GM12878 (cell line): ENCODE measurements around the gene GPLD1. TPM values are rescaled to one million over a fixed set of nuclear protein-coding genes. Genes with fewer than 3 reads are reported as not detected.

Experiments used
- ATAC-seq: fragments of 200-7000 bp; cut with Tn5 transposase; 3 replicates; pipeline ENCODE4 v1.9.1; 2020; ENCODE audit warnings: mild to moderate bottlenecking, moderate library complexity
- BruUV-seq: library from RNA; stranded (reverse); fragments of 400-500 nt; replicated peaks from 2 replicates; lab custom pipeline; 2021; lab: Mats Ljungman, UMichigan
- CTCF ChIA-PET: fragments of 300-600 bp; sonication (Branson Sonifier 250); formaldehyde crosslinking; extraction: SDS; loops from one replicate; lab custom pipeline; 2021; ENCODE audit warnings: inconsistent platforms; lab: Yijun Ruan, JAX
- POLR2A ChIA-PET: fragments of 350-600 bp; formaldehyde crosslinking; extraction: SDS; loops from one replicate; lab custom pipeline; 2021; ENCODE audit warnings: inconsistent platforms; lab: Charles Lee
- RAD21 ChIA-PET: fragments of 300-600 bp; sonication (Branson Sonifier 250); formaldehyde crosslinking; loops from one replicate; lab custom pipeline; 2023; ENCODE audit warnings: antibody characterized with exemption; ENCODE audit not compliant: unreplicated experiment; lab: Charles Lee
- SMC1A ChIA-PET: fragments of 300-600 bp; sonication (Branson Sonifier 250); formaldehyde crosslinking; loops from one replicate; lab custom pipeline; 2023; ENCODE audit not compliant: unreplicated experiment, uncharacterized antibody; lab: Charles Lee
- DNase-seq: peaks from one replicate; pipeline ENCODE4 v3.0.0-alpha.2; 2011; ENCODE audit warnings: low read depth, low spot score
- FAIRE-seq: peaks from 3 replicates; lab custom pipeline; 2011; peaks lifted over from hg19 to GRCh38; lab: Jason Lieb, UNC
- H2AFZ ChIP-seq: 2 replicates; pipeline ENCODE4 v1.6.0; 2011; ENCODE audit warnings: low read depth, low read length, control low read depth; ENCODE audit not compliant: control insufficient read depth
- H3K27ac ChIP-seq: 2 replicates; pipeline ENCODE4 v1.5.1; 2011; ENCODE audit warnings: control low read depth; ENCODE audit not compliant: control insufficient read depth, insufficient read depth
- H3K27me3 ChIP-seq, 2 experiments: replicated peaks in 1 of 2; 2 replicates each; pipeline versions ENCODE4 v1.6.0 to v1.6.1; 2011; ENCODE audit warnings: low read length in 1 of 2; ENCODE audit not compliant: control insufficient read depth in 2 of 2, insufficient read depth in 2 of 2
- H3K36me3 ChIP-seq, 2 experiments: 2 replicates each; pipeline ENCODE4 v1.5.1; 2011; ENCODE audit warnings: low read length in 1 of 2; ENCODE audit not compliant: control insufficient read depth in 2 of 2, insufficient read depth in 2 of 2
- H3K4me1 ChIP-seq: 2 replicates; pipeline ENCODE4 v1.6.1; 2011; ENCODE audit warnings: mild to moderate bottlenecking, low read length, moderate library complexity, mixed read lengths; ENCODE audit not compliant: control insufficient read depth, insufficient read depth
- H3K4me2 ChIP-seq: 2 replicates; pipeline ENCODE4 v1.6.0; 2011; ENCODE audit warnings: control low read depth; ENCODE audit not compliant: control insufficient read depth, insufficient read depth
- H3K4me3 ChIP-seq: fragments of 200-600 bp; sonication (generic); 2 replicates; pipeline ENCODE4 v1.5.1; 2016
- H3K79me2 ChIP-seq: 2 replicates; pipeline ENCODE4 v1.6.0; 2011; ENCODE audit warnings: low read length; ENCODE audit not compliant: control insufficient read depth, insufficient read depth
- H3K9ac ChIP-seq: 2 replicates; pipeline ENCODE4 v1.8.0; 2011; ENCODE audit warnings: low read length, control low read depth, mixed read lengths; ENCODE audit not compliant: control insufficient read depth, insufficient read depth
- H3K9me3 ChIP-seq: replicated peaks from 3 replicates; pipeline ENCODE4 v1.5.1; 2011; ENCODE audit warnings: mild to moderate bottlenecking, low read length; ENCODE audit not compliant: control insufficient read depth, insufficient read depth
- H4K20me1 ChIP-seq: 2 replicates; pipeline ENCODE4 v1.6.0; 2011; ENCODE audit not compliant: control insufficient read depth, insufficient read depth
- IRF4 ChIP-seq: IDR thresholded peaks from 2 replicates; pipeline ENCODE4 v1.6.1; 2011; ENCODE audit warnings: low read depth, low read length
- MXI1 ChIP-seq: fragments of 150-350 bp; IDR thresholded peaks from 2 replicates; pipeline ENCODE4 v1.6.1; 2011; ENCODE audit warnings: low read depth, mild to moderate bottlenecking, inconsistent platforms, low read length, improper control_type of control experiment
- NFYB ChIP-seq: IDR thresholded peaks from 2 replicates; pipeline ENCODE4 v1.6.1; 2011; ENCODE audit warnings: low read depth, mild to moderate bottlenecking, low read length, improper control_type of control experiment, moderate library complexity; ENCODE audit not compliant: insufficient read depth
- NRF1 ChIP-seq: conservative IDR thresholded peaks from 2 replicates; pipeline ENCODE4 v1.6.1; 2011; ENCODE audit warnings: mild to moderate bottlenecking, low read depth, low read length, improper control_type of control experiment
- PAX8 ChIP-seq: fragments of 450-650 bp; IDR thresholded peaks from 2 replicates; pipeline ENCODE4 v1.6.1; 2017; ENCODE audit warnings: mild to moderate bottlenecking, moderate library complexity
- POLR2AphosphoS5 ChIP-seq: IDR thresholded peaks from 2 replicates; pipeline ENCODE4 v1.6.1; 2011; ENCODE audit warnings: mild to moderate bottlenecking, low read length, inconsistent platforms
- SMAD5 ChIP-seq: IDR thresholded peaks from 2 replicates; pipeline ENCODE4 v1.6.1; 2016; ENCODE audit warnings: antibody characterized with exemption, low read depth
- TARDBP ChIP-seq: IDR thresholded peaks from 2 replicates; pipeline ENCODE4 v1.6.1; 2016; ENCODE audit warnings: borderline replicate concordance
- TBL1XR1 ChIP-seq: IDR thresholded peaks from 2 replicates; pipeline ENCODE4 v1.6.1; 2012; ENCODE audit warnings: low read depth, low read length, improper control_type of control experiment
- TCF7 ChIP-seq: IDR thresholded peaks from 2 replicates; pipeline ENCODE4 v1.6.1; 2014; ENCODE audit warnings: antibody characterized with exemption, borderline replicate concordance
- WGBS: methylation state at CpG from one replicate; pipeline ENCODE4 v1.1.6; 2016; ENCODE audit warnings: low lambda C conversion rate; ENCODE audit not compliant: insufficient replicate concordance, insufficient coverage; ENCODE audit errors: missing lambda C conversion rate; 5-methylcytosine and 5-hydroxymethylcytosine counted together
- in situ Hi-C: fragments of 300-500 bp; cut with MboI; formaldehyde crosslinking; loops from 9 replicates; pipeline ENCODE4 v1.14.3; 2018; ENCODE audit warnings: mixed read lengths
- intact Hi-C: fragments of 100-400 bp; cut with micrococcal nuclease; formaldehyde crosslinking; loops from one replicate; pipeline ENCODE4 v1.14.2; 2022; ENCODE audit not compliant: unreplicated experiment
- polyA plus RNA-seq, 11 experiments: library from polyadenylated mRNA; depleted of rRNA in 4 of 11; unstranded in 6 of 11; stranded (reverse) in 5 of 11; fragments of >200 nt; fragmentation: Nextera tagmentation in 4 of 11; fragmentation: Illumina TruSeq in 1 of 11; extraction: Ambion mirVana in 4 of 11; extraction: Trizol in 1 of 11; gene quantifications; 1 replicate in 1 of 11; 2 replicates in 10 of 11; pipeline versions ENCODE4 v1.2.1 to v1.2.3, GENCODE V29; 2011 to 2016; ENCODE audit warnings: inconsistent platforms in 2 of 11, missing spikeins in 2 of 11, low read depth in 1 of 11
- total RNA-seq, 4 experiments: library from RNA; depleted of rRNA in 3 of 4; stranded (reverse); fragments of >200 nt in 3 of 4; fragmentation: Illumina TruSeq in 1 of 4; extraction: Trizol in 1 of 4; gene quantifications; 2 replicates each; pipeline versions ENCODE4 v1.2.1 to v1.2.3, GENCODE V29; 2013 to 2021
- TF ChIP-seq, protein P1 (sequence below): fragments of 450-650 bp; IDR thresholded peaks from 2 replicates; pipeline ENCODE4 v1.6.1; 2018; ENCODE audit warnings: mild to moderate bottlenecking, low read depth, moderate library complexity; ENCODE audit not compliant: partially characterized antibody
- TF ChIP-seq, protein P2 (sequence below): IDR thresholded peaks from 2 replicates; pipeline ENCODE4 v1.6.1; 2011; ENCODE audit warnings: mild to moderate bottlenecking, low read depth, low read length, moderate library complexity; ENCODE audit not compliant: insufficient replicate concordance
- TF ChIP-seq, protein P3 (sequence below): fragments of 450-650 bp; formaldehyde crosslinking; IDR thresholded peaks from 2 replicates; pipeline ENCODE4 v1.4.0; 2020; ENCODE audit warnings: mild to moderate bottlenecking, moderate library complexity
- TF ChIP-seq, protein P4 (sequence below): IDR thresholded peaks from 2 replicates; pipeline ENCODE4 v1.6.1; 2011; ENCODE audit warnings: borderline replicate concordance, low read depth, mild to moderate bottlenecking, moderate library complexity, mixed read lengths, low read length; ENCODE audit not compliant: insufficient read depth; ENCODE audit errors: extremely low read length

GPLD1 gene
- total and polyA plus RNA-seq, 10 of the 15 experiments (the other 5 are each of a cell fraction or from before 2014, with no cell fraction given): 0.04 to 1.0 (median 0.69) TPM

DNA sequence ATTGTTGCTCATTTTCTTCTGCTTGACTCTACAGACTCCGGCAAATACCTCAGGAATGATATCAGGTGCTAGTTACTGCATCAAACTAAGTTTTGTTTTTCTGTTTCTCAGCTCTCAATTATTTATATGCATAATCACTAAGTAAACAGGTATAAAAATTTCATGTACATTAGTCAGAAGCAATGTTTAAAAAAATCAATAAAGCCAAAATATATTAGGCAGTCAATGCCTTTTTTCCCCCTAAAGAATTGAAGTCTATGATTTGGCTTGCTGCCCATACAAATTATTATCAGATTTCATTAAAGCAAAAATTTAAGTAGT lies 107.2 kb downstream of the GPLD1 start:
- ChIA-PET SMC1A (interaction anchor here (0.6 to 1.3 kb wide), 2 partner anchors 27 to 119 kb away, joined by 3 to 4 read pairs; no protein-coding TSS in a partner anchor), RAD21 (no interaction called here), CTCF (no interaction called here), POLR2A (no interaction called here)
- Histone ChIP-seq H3K4me3 (no peak overlapping the region), H3K4me2 (no peak overlapping the region), H3K9me3 (no peaks in the 10 kb centered on the region), H2AFZ (no peak overlapping the region), H3K4me1 (peaks cover 7% of the 10 kb centered on the region), H4K20me1 (no peaks in the 10 kb centered on the region), H3K9ac (no peak overlapping the region), H3K27me3 (no peaks in the 10 kb centered on the region), H3K36me3 (no peaks in the 10 kb centered on the region), H3K79me2 (no peaks in the 10 kb centered on the region), H3K27ac (no peak overlapping the region)
- WGBS: 88% methylated on average over 1 of the region's 1 CpG
- intact Hi-C loops: no loop called here
- no TSS peak for BruUV-seq
- in situ Hi-C loops: no loop called here
- FAIRE-seq (no peak), ATAC-seq (no peak), DNase-seq (no peak)
- TF ChIP-seq PAX8 (no peak), POLR2AphosphoS5 (no peak), SMAD5 (no peak), IRF4 (no peak), NFYB (no peak), TBL1XR1 (no peak), NRF1 (no peak), MXI1 (no peak), TARDBP (no peak), TCF7 (no peak)
- TF ChIP-seq, protein P1, sequence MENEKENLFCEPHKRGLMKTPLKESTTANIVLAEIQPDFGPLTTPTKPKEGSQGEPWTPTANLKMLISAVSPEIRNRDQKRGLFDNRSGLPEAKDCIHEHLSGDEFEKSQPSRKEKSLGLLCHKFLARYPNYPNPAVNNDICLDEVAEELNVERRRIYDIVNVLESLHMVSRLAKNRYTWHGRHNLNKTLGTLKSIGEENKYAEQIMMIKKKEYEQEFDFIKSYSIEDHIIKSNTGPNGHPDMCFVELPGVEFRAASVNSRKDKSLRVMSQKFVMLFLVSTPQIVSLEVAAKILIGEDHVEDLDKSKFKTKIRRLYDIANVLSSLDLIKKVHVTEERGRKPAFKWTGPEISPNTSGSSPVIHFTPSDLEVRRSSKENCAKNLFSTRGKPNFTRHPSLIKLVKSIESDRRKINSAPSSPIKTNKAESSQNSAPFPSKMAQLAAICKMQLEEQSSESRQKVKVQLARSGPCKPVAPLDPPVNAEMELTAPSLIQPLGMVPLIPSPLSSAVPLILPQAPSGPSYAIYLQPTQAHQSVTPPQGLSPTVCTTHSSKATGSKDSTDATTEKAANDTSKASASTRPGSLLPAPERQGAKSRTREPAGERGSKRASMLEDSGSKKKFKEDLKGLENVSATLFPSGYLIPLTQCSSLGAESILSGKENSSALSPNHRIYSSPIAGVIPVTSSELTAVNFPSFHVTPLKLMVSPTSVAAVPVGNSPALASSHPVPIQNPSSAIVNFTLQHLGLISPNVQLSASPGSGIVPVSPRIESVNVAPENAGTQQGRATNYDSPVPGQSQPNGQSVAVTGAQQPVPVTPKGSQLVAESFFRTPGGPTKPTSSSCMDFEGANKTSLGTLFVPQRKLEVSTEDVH: no peak
- TF ChIP-seq, protein P2, sequence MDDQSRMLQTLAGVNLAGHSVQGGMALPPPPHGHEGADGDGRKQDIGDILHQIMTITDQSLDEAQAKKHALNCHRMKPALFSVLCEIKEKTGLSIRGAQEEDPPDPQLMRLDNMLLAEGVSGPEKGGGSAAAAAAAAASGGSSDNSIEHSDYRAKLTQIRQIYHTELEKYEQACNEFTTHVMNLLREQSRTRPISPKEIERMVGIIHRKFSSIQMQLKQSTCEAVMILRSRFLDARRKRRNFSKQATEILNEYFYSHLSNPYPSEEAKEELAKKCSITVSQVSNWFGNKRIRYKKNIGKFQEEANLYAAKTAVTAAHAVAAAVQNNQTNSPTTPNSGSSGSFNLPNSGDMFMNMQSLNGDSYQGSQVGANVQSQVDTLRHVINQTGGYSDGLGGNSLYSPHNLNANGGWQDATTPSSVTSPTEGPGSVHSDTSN: no peak
- TF ChIP-seq, protein P3, sequence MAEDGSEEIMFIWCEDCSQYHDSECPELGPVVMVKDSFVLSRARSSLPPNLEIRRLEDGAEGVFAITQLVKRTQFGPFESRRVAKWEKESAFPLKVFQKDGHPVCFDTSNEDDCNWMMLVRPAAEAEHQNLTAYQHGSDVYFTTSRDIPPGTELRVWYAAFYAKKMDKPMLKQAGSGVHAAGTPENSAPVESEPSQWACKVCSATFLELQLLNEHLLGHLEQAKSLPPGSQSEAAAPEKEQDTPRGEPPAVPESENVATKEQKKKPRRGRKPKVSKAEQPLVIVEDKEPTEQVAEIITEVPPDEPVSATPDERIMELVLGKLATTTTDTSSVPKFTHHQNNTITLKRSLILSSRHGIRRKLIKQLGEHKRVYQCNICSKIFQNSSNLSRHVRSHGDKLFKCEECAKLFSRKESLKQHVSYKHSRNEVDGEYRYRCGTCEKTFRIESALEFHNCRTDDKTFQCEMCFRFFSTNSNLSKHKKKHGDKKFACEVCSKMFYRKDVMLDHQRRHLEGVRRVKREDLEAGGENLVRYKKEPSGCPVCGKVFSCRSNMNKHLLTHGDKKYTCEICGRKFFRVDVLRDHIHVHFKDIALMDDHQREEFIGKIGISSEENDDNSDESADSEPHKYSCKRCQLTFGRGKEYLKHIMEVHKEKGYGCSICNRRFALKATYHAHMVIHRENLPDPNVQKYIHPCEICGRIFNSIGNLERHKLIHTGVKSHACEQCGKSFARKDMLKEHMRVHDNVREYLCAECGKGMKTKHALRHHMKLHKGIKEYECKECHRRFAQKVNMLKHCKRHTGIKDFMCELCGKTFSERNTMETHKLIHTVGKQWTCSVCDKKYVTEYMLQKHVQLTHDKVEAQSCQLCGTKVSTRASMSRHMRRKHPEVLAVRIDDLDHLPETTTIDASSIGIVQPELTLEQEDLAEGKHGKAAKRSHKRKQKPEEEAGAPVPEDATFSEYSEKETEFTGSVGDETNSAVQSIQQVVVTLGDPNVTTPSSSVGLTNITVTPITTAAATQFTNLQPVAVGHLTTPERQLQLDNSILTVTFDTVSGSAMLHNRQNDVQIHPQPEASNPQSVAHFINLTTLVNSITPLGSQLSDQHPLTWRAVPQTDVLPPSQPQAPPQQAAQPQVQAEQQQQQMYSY (CRISPR knock-in tag): no peak
- TF ChIP-seq, protein P4, sequence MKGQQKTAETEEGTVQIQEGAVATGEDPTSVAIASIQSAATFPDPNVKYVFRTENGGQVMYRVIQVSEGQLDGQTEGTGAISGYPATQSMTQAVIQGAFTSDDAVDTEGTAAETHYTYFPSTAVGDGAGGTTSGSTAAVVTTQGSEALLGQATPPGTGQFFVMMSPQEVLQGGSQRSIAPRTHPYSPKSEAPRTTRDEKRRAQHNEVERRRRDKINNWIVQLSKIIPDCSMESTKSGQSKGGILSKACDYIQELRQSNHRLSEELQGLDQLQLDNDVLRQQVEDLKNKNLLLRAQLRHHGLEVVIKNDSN: no peak
